ENCODE measurements around the gene KLHL22. TPM values are rescaled to one million over a fixed set of nuclear protein-coding genes. Genes with fewer than 3 reads are reported as not detected.

Gene KLHL22
- total and polyA plus RNA-seq, 2 experiments from 2014 or later = 23.6 to 38.0 TPM

- WGBS (ENCODE audit: low lambda C conversion rate, missing lambda C conversion rate) = 81% methylated on average over 4 of the region's 4 CpGs
- Histone ChIP-seq H3K4me1 (ENCODE audit: insufficient read depth) (peaks cover 39% of the 10 kb centered on the region), H3K9me2 (replicated peaks; ENCODE audit: insufficient read depth) (no peaks in the 10 kb centered on the region), H3K27me3 (no peaks in the 10 kb centered on the region), H4K20me1 (ENCODE audit: insufficient read depth, poor library complexity, severe bottlenecking) (peaks cover 60% of the 10 kb centered on the region), H3K9me3 (ENCODE audit: low read depth) (no peaks in the 10 kb centered on the region), H3K36me3 (replicated peaks; ENCODE audit: insufficient read depth, low read depth) (no peaks in the 10 kb centered on the region), H3K79me2 (peaks cover 91% of the 10 kb centered on the region), H3K27ac (peak overlapping the region; percentile 54), H2AFZ (no peak overlapping the region), H3K4me2 (no peak overlapping the region), H3K4me3 (no peak overlapping the region)
- no peak for DNase-seq (ENCODE audit: low spot score)
- TF ChIP-seq EZH2phosphoT487 (IDR thresholded peaks at IDR 0.05; ENCODE audit: low read depth, severe bottlenecking, unreplicated experiment) (no peak), EZH2 (IDR thresholded peaks at IDR 0.05; ENCODE audit: borderline replicate concordance) (no peak)
- TF ChIP-seq, protein P1, sequence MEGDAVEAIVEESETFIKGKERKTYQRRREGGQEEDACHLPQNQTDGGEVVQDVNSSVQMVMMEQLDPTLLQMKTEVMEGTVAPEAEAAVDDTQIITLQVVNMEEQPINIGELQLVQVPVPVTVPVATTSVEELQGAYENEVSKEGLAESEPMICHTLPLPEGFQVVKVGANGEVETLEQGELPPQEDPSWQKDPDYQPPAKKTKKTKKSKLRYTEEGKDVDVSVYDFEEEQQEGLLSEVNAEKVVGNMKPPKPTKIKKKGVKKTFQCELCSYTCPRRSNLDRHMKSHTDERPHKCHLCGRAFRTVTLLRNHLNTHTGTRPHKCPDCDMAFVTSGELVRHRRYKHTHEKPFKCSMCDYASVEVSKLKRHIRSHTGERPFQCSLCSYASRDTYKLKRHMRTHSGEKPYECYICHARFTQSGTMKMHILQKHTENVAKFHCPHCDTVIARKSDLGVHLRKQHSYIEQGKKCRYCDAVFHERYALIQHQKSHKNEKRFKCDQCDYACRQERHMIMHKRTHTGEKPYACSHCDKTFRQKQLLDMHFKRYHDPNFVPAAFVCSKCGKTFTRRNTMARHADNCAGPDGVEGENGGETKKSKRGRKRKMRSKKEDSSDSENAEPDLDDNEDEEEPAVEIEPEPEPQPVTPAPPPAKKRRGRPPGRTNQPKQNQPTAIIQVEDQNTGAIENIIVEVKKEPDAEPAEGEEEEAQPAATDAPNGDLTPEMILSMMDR (IDR thresholded peaks at IDR 0.05; ENCODE audit: poor library complexity) = no peak
These were observed 30.7 kb upstream of the KLHL22 start for GRCh38 chr22:20526305-20526627.

GRCh38 chr22:20525048-20525447 lies 29.5 kb upstream of the KLHL22 start:
- Histone ChIP-seq H3K27ac (no peak overlapping the region), H3K27me3 (no peaks in the 10 kb centered on the region), H3K4me2 (no peak overlapping the region), H3K9me2 (replicated peaks; ENCODE audit: insufficient read depth) (no peaks in the 10 kb centered on the region), H2AFZ (no peak overlapping the region), H3K79me2 (peaks cover 96% of the 10 kb centered on the region), H3K4me3 (no peak overlapping the region), H3K9me3 (ENCODE audit: low read depth) (no peaks in the 10 kb centered on the region), H3K36me3 (replicated peaks; ENCODE audit: insufficient read depth, low read depth) (no peaks in the 10 kb centered on the region), H3K4me1 (ENCODE audit: insufficient read depth) (peaks cover 27% of the 10 kb centered on the region), H4K20me1 (ENCODE audit: insufficient read depth, poor library complexity, severe bottlenecking) (peaks cover 67% of the 10 kb centered on the region)
- WGBS (ENCODE audit: low lambda C conversion rate, missing lambda C conversion rate) = 98% methylated on average over 6 of the region's 7 CpGs
- no peak for DNase-seq (ENCODE audit: low spot score)
- TF ChIP-seq EZH2 (IDR thresholded peaks at IDR 0.05; ENCODE audit: borderline replicate concordance) (no peak), EZH2phosphoT487 (IDR thresholded peaks at IDR 0.05; ENCODE audit: low read depth, severe bottlenecking, unreplicated experiment) (no peak)
- TF ChIP-seq, protein P1 (IDR thresholded peaks at IDR 0.05; ENCODE audit: poor library complexity) = no peak

DNA sequence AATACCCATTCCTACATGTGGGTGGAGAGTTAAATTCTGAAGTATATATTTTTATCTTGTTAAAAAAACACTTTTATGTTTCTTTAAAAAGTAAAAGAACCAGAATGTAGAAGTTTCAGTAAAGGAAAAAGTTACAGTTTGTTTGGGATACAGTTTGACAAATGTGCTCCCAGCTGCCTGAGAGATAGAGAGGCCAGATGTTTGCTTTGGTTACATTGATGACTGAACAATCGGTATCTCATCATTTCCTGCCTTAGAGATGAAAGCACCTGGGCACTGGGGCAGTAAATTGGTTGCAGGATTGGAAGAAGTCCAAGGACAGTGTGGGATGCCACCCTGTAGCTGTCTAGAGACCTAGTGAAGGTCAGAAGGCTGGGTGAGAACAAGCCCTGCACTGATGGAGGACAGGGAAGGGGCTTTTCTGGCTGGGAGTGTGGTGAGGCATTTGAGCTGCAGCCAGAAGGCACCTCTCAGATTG lies 28.4 kb upstream of the KLHL22 start:
- H3K4me1 ChIP-seq (ENCODE audit: insufficient read depth) = peaks cover 23% of the 10 kb centered on the region
- 27% methylated on average over 1 of the region's 1 CpG for WGBS (ENCODE audit: low lambda C conversion rate, missing lambda C conversion rate)
- H3K27ac ChIP-seq = peak overlapping the region; percentile 57
- H3K36me3 ChIP-seq (replicated peaks; ENCODE audit: insufficient read depth, low read depth) = no peaks in the 10 kb centered on the region
- H3K79me2 ChIP-seq = peaks cover 96% of the 10 kb centered on the region
- H4K20me1 ChIP-seq (ENCODE audit: insufficient read depth, poor library complexity, severe bottlenecking) = peaks cover 69% of the 10 kb centered on the region
- no peaks in the 10 kb centered on the region for H3K27me3 ChIP-seq
- TF ChIP-seq, protein P1 (IDR thresholded peaks at IDR 0.05; ENCODE audit: poor library complexity) = no peak
- no peak for TF ChIP-seq EZH2 (IDR thresholded peaks at IDR 0.05; ENCODE audit: borderline replicate concordance)
- no peak for TF ChIP-seq EZH2phosphoT487 (IDR thresholded peaks at IDR 0.05; ENCODE audit: low read depth, severe bottlenecking, unreplicated experiment)
- H3K4me2 ChIP-seq = no peak overlapping the region
- no peaks in the 10 kb centered on the region for H3K9me2 ChIP-seq (replicated peaks; ENCODE audit: insufficient read depth)
- no peak for DNase-seq (ENCODE audit: low spot score)
- H3K4me3 ChIP-seq = no peak overlapping the region
- H2AFZ ChIP-seq = no peak overlapping the region
- H3K9me3 ChIP-seq (ENCODE audit: low read depth) = no peaks in the 10 kb centered on the region

Data from hepatocyte (in vitro differentiated cells).